ENCODE measurements around the gene PDE8A. TPM values are rescaled to one million over a fixed set of nuclear protein-coding genes. Genes with fewer than 3 reads are reported as not detected.

The PDE8A gene
- total and polyA plus RNA-seq, 2 of the 13 experiments (the other 11 are each of a cell fraction or from before 2014, with no cell fraction given): 26.3 to 48.5 TPM

GRCh38 chr15:85029221-85029620, 47.6 kb downstream of the PDE8A start (continued):
- TF ChIP-seq ZNF280D (CRISPR knock-in tag; IDR thresholded peaks at IDR 0.05): no peak
- no peak for TF ChIP-seq ZNF251 (CRISPR knock-in tag; IDR thresholded peaks at IDR 0.05)

DNA sequence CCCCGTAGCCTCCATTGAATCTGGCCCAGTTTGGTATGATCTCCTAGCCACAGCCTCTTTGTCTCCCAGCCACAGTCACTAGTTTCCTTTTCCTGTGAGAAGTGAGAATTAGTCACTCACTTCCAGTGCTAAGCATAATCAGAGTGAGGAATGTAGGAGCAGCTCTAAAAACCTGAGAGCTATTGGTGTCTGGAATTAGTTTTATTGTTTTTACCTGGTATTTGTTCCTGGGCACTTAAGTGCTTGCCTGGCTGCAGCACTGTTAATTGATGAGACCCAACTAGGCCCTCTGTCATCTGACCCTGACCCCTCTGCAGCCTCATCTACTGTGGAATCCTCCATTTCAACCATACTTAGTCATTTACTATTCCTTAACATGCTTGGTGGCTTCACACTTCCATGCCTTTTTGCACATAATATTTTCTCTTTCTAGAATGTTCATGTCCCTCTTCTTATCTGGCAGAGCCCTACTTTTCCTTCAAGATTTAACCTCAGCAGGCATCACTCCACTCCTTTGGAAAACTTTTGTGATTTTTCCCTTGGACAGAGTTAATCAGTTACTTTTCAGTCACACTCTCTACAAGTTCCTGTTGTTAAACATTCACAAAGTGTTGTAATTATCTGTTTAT, 48.8 kb downstream of the PDE8A start:
- peak; percentile 85 for ATAC-seq
- WGBS (ENCODE audit: low lambda C conversion rate): 76% methylated on average over 1 of the region's 1 CpG
- H3K4me1 ChIP-seq (ENCODE audit: insufficient read depth, low read length): peaks cover 88% of the 10 kb centered on the region
- no peaks in the 10 kb centered on the region for H3K36me3 ChIP-seq (replicated peaks in 1 of 2; ENCODE audit: control insufficient read depth in 1 of 2, insufficient read depth in 2 of 2, low read length in 2 of 2)
- H3K27ac ChIP-seq (ENCODE audit: extremely low read length, insufficient read depth, low read length): peak overlapping the region; percentile 68
- intact Hi-C loops (cut with micrococcal nuclease; ENCODE audit: unreplicated experiment): no loop called here
- peak overlapping the region in 2 of 3 experiments; percentile 15 to 26; a peak in 2 of 6 replicates for H3K4me3 ChIP-seq (replicated peaks in 1 of 3; ENCODE audit: insufficient read depth in 1 of 3, low read depth in 2 of 3, low read length in 3 of 3)
- no peak overlapping the region for H3K9ac ChIP-seq (ENCODE audit: insufficient read depth, low read depth, low read length)
- H3K4me2 ChIP-seq (ENCODE audit: low read depth, low read length): peak overlapping the region; percentile 73
- CTCF ChIA-PET (ENCODE audit: low intra/inter-chr PET ratio, low total read pairs): no interaction called here
- BruUV-seq (replicated peaks): no TSS peak
- peaks cover 96% of the 10 kb centered on the region for H3K79me2 ChIP-seq (ENCODE audit: insufficient read depth, low read length)
- POLR2A ChIA-PET: interaction anchor here (1.0 to 1.8 kb wide), 2 partner anchors 25 to 50 kb away, joined by 3 to 4 read pairs; no protein-coding TSS in a partner anchor
- H2AFZ ChIP-seq (ENCODE audit: low read length): no peak overlapping the region
- H3K9me3 ChIP-seq (ENCODE audit: low read length): no peaks in the 10 kb centered on the region
- in situ Hi-C loops (cut with HindIII; ENCODE audit: extremely low pct_ligation_motif_present, low pct_unique_long_range_greater_than_20kb): no loop called here
- no peaks in the 10 kb centered on the region for H3K27me3 ChIP-seq (ENCODE audit: control insufficient read depth in 1 of 2, insufficient read depth in 2 of 2, low read length in 2 of 2)
- peak; percentile 40 for FAIRE-seq
- DNase-seq (ENCODE audit: low spot score): no peak
- no peaks in the 10 kb centered on the region for H4K20me1 ChIP-seq (ENCODE audit: insufficient read depth, low read length)
- peak; percentile 23; the same call in 1 of the 2 replicates for TF ChIP-seq ZFX (CRISPR knock-in tag; IDR thresholded peaks at IDR 0.05; ENCODE audit: low read depth)
- 0 out of 2 replicates have a peak, but pooled peaks have one; percentile 24 for TF ChIP-seq ZNF317 (CRISPR knock-in tag; IDR thresholded peaks at IDR 0.05)
- TF ChIP-seq TBX3 (IDR thresholded peaks at IDR 0.05; ENCODE audit: borderline replicate concordance): peak; percentile 30; the same call in 1 of the 2 replicates
- no peak for TF ChIP-seq CCAR2 (optimal IDR thresholded peaks at IDR 0.05; ENCODE audit: low read depth, low read length)
- TF ChIP-seq TGIF2 (CRISPR knock-in tag; IDR thresholded peaks at IDR 0.05): no peak
- peak in 1 of 2 experiments; percentile 67; a peak in 2 of 4 replicates for TF ChIP-seq NR2F1 (CRISPR knock-in tag; IDR thresholded peaks at IDR 0.05)
- TF ChIP-seq ATF4 (CRISPR knock-in tag; IDR thresholded peaks at IDR 0.05): peak in 1 of 2 experiments; percentile 34; a peak in 1 of 4 replicates
- TF ChIP-seq FOXP1 (IDR thresholded peaks at IDR 0.05): no peak
- peak; percentile 26; the same call in 1 of the 2 replicates for TF ChIP-seq FOXP1 (CRISPR knock-in tag; IDR thresholded peaks at IDR 0.05)
- TF ChIP-seq TARDBP (CRISPR knock-in tag; IDR thresholded peaks at IDR 0.05): peak; percentile 27; the same call in 1 of the 2 replicates
- TF ChIP-seq RARA (CRISPR knock-in tag; IDR thresholded peaks at IDR 0.05): peak; percentile 58
- TF ChIP-seq, protein P1, sequence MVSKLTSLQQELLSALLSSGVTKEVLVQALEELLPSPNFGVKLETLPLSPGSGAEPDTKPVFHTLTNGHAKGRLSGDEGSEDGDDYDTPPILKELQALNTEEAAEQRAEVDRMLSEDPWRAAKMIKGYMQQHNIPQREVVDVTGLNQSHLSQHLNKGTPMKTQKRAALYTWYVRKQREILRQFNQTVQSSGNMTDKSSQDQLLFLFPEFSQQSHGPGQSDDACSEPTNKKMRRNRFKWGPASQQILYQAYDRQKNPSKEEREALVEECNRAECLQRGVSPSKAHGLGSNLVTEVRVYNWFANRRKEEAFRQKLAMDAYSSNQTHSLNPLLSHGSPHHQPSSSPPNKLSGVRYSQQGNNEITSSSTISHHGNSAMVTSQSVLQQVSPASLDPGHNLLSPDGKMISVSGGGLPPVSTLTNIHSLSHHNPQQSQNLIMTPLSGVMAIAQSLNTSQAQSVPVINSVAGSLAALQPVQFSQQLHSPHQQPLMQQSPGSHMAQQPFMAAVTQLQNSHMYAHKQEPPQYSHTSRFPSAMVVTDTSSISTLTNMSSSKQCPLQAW (CRISPR knock-in tag; IDR thresholded peaks at IDR 0.05): peak; percentile 59; the same call in 1 of the 2 replicates
- TF ChIP-seq FOXP4 (CRISPR knock-in tag; IDR thresholded peaks at IDR 0.05): peak; percentile 37
